ENCODE results near the gene SIRT7.

DNA sequence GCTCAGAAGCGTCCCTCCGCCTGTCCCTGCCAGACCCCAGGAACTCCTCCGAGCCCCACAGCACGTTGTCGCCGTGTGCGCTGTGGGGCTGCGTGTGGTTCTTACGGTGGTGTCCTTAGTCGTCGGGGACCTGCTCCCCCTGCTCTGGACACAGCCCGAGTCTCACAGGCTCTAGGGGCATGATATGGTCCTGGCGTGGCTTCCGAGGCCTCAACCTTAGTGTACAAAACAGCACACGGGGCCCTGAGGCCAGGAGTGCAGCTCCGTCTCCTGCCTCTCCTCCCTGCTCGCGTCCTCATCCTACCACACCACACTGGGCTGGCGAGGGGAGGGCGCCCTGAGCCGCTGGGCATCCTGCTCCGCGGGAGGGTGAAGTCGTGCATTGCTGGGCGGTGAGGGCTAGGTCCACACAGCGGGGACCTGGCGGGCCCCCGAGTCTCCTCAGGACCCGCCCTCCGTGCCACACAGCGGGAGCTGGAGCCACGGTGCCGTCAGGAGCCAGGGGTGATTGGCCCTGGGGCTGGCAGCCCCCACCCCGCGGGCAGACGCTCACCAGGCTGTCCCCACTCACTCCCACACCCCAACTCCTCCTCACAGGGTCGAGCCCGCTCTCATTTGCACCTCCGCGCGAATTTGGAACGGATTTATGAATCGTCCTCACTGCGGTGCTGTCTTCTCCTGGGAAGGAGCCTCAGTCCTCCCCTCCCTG lies 10.7 kb upstream of the SIRT7 start:
- TF ChIP-seq, protein P1, sequence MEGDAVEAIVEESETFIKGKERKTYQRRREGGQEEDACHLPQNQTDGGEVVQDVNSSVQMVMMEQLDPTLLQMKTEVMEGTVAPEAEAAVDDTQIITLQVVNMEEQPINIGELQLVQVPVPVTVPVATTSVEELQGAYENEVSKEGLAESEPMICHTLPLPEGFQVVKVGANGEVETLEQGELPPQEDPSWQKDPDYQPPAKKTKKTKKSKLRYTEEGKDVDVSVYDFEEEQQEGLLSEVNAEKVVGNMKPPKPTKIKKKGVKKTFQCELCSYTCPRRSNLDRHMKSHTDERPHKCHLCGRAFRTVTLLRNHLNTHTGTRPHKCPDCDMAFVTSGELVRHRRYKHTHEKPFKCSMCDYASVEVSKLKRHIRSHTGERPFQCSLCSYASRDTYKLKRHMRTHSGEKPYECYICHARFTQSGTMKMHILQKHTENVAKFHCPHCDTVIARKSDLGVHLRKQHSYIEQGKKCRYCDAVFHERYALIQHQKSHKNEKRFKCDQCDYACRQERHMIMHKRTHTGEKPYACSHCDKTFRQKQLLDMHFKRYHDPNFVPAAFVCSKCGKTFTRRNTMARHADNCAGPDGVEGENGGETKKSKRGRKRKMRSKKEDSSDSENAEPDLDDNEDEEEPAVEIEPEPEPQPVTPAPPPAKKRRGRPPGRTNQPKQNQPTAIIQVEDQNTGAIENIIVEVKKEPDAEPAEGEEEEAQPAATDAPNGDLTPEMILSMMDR (conservative IDR thresholded peaks at IDR 0.05) = no peak
- no peak for TF ChIP-seq EZH2 (IDR thresholded peaks at IDR 0.05; ENCODE audit: low read depth)
